CMK (cell line): ENCODE results near the gene MAP3K20.
"Not testable (repeated sequence)": the region's sequence is repeated elsewhere in the genome, so short reads cannot be mapped to it uniquely, and the experiment has no call there.

ENCODE experiments used
- DNase-seq: peaks from one replicate; pipeline ENCODE4 v3.0.0-alpha.2; 2010; ENCODE audit warnings: low read depth

MAP3K20 gene

GRCh38 chr2:173126819-173127218 lies 51.2 kb downstream of the MAP3K20 start:
- no peak for DNase-seq

- DNase-seq, result not testable (repeated sequence)
Measured at GRCh38 chr2:173128132-173128531, 52.5 kb downstream of the MAP3K20 start.

GRCh38 chr2:173130496-173131465 lies 55.1 kb downstream of the MAP3K20 start:
- no peak for DNase-seq

GRCh38 chr2:173132531-173132930 lies 56.9 kb downstream of the MAP3K20 start:
- no peak for DNase-seq

GRCh38 chr2:173134703-173135102 lies 59.1 kb downstream of the MAP3K20 start:
- no peak for DNase-seq

GRCh38 chr2:173136067-173136466 lies 60.4 kb downstream of the MAP3K20 start:
- DNase-seq, result no peak

GRCh38 chr2:173136599-173136998 lies 61.0 kb downstream of the MAP3K20 start:
- DNase-seq, result no peak

- DNase-seq, result no peak
Measured at GRCh38 chr2:173137610-173138009, 62.0 kb downstream of the MAP3K20 start.

GRCh38 chr2:173138962-173139361 lies 63.3 kb downstream of the MAP3K20 start:
- no peak for DNase-seq

GRCh38 chr2:173141666-173142065 lies 66.0 kb downstream of the MAP3K20 start:
- no peak for DNase-seq

- no peak for DNase-seq
Measured at GRCh38 chr2:173145454-173145853, 69.8 kb downstream of the MAP3K20 start.

- no peak for DNase-seq
Measured at GRCh38 chr2:173146590-173146989, 70.9 kb downstream of the MAP3K20 start.

GRCh38 chr2:173148520-173148919 lies 72.9 kb downstream of the MAP3K20 start:
- DNase-seq, result no peak

GRCh38 chr2:173149491-173149890 lies 73.8 kb downstream of the MAP3K20 start:
- no peak for DNase-seq

- DNase-seq, result no peak
Measured at GRCh38 chr2:173150087-173150486, 74.4 kb downstream of the MAP3K20 start.

- no peak for DNase-seq
Measured at GRCh38 chr2:173150963-173151362, 75.3 kb downstream of the MAP3K20 start.

- DNase-seq, result no peak
Measured at GRCh38 chr2:173151671-173152401, 76.2 kb downstream of the MAP3K20 start.

GRCh38 chr2:173153301-173153885 lies 77.7 kb downstream of the MAP3K20 start:
- no peak for DNase-seq

- DNase-seq, result no peak
Measured at GRCh38 chr2:173157676-173158293, 82.1 kb downstream of the MAP3K20 start.

GRCh38 chr2:173159791-173160463 lies 84.3 kb downstream of the MAP3K20 start:
- no peak for DNase-seq

- no peak for DNase-seq
Measured at GRCh38 chr2:173160618-173161017, 85.0 kb downstream of the MAP3K20 start.

GRCh38 chr2:173161040-173161439 lies 85.4 kb downstream of the MAP3K20 start:
- no peak for DNase-seq
